GM18868 (cell line): ENCODE results near the gene TUBB3.
"Not testable (repeated sequence)": the region's sequence is repeated elsewhere in the genome, so short reads cannot be mapped to it uniquely, and the experiment has no call there.

Source experiments
- ATAC-seq: cut with Tn5 transposase; IDR thresholded peaks from one replicate; pipeline ENCODE4 v1.9.1; 2021; ENCODE audit warnings: mild to moderate bottlenecking, moderate library complexity; ENCODE audit not compliant: unreplicated experiment

TUBB3 gene

DNA sequence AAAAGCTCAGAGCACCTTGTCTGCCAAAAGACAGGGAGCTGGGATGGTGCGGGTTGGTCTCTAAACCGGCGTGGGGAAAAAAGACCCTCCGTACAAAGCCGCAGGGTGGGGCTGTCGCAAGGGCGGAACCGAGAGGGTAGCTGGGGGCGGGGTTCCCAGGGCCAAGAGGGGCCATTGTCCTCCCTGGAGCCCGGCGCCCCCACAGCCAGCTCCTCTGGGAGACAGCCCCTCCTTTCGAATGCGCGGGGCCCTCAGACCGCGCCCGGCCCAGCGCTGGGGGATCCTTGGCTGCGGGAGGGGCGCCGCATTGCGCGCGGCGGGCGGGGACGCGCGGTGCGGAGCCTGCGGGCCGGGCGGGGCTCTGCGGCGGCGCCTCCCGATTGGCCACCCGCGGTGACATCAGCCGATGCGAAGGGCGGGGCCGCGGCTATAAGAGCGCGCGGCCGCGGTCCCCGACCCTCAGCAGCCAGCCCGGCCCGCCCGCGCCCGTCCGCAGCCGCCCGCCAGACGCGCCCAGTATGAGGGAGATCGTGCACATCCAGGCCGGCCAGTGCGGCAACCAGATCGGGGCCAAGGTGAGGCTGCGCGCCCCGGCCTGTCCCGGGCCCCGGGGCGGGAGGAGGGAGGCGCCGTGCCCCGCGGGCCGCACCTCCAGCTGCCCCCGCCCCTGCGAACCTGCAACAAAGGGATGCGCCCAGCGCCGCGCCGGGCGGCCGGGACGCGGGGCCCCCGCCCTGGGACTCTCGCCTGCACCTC, at the start of gene TUBB3:
Gene TUBB3, plus strand, starts transcription at position 459 of the 756 bp plus-strand sequence. Its CDS starts 60 bp downstream, at position 519.
- no peak for ATAC-seq

DNA sequence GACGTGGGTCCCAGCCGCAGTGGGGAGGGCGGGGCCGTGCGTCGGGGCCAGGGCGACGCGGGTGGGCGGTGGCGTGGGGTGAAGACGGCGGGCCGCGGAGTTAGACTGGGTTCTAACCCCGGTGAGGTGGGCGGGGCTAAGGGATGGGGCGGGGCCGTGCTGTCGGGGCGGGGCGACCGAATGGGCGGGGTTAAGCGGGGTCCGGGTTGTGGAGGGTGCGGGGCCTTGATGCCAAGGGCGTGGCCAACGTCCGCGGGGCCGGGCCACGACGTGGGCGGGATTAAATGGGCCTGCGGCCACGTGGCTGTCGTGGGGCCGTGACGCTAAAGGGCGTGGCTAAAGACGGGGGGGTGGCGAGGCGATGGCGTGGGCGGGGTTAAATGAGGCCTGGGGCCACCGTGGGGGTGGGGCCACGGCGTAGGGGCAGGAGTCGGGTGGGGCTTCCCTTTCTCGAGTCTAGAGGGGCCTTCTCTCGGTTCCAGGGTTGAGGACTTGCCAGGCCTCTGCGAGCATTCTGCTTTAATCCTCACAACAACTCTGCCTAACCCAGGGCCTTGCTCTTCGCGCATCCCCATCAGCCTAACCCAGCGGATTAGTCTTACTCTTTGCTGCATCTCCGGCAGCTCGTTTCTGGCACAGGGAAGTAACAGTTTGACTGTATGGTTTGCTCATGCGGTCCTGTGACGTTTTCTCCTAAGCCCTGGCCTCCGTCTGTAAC, 49.0 kb upstream of the TUBB3 start:
- peak; percentile 66 for ATAC-seq

DNA sequence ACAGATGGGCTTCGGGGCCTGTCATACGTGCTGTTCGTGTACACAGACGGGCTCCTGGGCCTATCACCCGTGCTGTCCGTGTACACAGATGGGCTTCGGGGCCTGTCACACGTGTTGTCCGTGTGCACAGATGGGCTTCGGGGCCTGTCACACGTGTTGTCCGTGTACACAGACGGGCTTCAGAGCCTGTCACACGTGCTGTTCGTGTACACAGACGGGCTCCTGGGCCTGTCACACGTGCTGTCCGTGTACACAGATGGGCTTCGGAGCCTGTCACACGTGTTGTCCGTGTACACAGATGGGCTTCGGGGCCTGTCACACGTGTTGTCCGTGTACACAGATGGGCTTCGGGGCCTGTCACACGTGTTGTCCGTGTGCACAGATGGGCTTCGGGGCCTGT, 44.0 kb upstream of the TUBB3 start:
- not testable (repeated sequence) for ATAC-seq

DNA sequence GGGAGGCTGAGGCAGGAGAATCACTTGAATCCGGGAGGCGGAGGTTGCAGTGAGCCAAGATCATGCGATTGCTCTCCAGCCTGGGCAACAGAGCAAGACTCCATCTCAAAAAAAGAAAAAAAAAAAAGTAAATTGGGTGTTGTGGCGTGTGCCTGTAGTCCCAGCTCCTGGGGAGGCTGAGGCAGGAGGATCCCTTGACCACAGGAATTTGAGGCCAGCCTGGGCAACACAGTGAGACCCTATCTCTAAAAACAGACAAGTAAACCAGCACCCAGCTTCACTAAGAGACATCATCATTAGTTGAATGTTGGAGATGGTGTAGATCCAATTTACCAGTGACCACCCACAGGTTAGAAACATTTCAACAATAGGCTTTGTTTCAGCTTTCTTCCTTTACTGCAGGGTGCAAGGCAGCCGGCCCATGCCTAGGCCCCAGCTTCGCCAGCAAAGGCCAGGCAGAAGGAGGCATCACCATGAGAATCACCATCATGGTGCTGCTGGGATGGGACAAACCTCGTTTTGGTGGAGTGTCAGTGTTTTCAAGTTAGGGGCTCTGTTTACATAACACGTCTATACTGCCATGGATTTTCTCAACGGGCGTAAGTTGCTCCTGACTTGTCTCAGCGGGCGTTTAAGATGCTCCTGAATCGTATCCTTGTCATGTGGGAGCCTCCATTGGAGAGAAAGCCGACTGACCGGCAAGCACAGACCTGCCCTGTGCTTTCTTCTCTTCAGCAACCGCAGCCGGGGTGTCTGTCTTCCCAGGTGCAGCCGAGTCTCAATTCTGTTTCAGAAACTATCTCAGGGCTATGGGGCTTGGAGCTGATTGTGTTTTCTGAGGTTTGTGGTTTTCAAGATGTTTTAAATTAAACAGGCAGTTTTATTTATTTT, 42.4 kb upstream of the TUBB3 start:
- ATAC-seq: no peak

DNA sequence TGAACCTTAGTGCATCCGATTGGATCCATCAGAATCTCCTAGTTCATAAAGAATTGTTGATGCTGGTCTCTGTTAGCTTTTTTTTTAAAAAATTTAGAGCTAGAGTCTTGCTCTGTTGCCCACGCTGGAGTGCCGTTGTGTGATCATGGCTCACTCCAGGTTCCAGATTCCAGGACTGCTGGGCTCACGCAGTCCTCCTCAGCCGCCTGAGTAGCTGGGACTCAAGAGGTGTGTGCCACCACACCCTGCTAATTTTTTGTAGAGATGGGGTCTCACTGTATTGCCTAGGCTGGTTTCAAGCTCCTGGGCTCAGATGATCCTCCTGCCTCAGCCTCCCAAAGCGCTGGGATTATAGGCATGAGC, 41.8 kb upstream of the TUBB3 start:
- ATAC-seq: no peak

DNA sequence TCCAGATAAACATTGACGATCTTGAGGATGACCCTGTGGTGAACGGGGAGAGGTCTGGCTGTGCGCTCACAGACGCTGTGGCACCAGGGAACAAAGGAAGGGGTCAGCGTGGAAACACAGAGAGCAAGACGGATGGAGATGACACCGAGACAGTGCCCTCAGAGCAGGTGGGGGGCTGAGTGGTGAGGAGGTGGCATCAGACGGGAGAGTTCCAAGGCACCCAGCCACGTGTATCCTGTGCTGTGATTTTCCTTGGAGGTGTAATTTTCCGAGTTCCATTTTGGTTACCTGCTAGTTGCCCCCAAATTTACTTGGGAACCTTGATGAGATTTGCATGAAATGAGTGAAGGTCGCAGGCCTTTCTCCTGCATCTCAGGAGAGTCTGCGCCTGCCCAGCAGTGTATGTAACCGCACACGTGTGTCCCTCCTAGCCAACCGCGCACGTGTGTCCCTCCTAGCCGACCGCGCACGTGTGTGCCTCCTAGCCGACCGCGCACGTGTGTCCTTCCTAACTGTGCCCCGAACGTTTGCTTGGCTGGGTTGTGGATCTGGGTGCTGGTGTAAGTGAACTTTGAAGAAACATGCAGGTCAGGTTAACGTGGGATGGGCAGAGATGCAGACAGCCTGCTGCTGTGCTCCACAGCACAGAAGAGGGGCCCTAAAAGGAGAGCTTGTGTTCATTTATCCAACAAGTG, 39.6 kb upstream of the TUBB3 start:
- ATAC-seq: no peak

DNA sequence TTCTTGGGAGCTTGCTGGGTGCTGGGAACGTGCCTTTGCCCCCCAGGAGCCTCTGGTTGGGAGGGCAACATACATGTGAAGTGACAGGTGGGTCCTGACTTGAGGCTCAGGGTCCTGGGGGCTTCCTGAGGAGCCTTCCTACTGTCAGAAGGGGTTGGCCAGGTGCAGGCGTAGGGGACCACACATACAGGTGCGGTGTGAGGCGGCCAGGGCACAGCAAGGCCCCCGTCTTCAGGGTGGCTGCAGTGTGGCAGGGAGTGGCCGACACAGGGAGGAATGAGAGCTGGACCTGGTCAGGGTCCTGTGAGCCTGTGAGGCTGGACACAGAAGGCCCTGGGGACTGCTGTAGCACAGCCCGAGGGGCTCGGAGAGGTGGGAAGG, 39.1 kb upstream of the TUBB3 start:
- ATAC-seq: no peak

DNA sequence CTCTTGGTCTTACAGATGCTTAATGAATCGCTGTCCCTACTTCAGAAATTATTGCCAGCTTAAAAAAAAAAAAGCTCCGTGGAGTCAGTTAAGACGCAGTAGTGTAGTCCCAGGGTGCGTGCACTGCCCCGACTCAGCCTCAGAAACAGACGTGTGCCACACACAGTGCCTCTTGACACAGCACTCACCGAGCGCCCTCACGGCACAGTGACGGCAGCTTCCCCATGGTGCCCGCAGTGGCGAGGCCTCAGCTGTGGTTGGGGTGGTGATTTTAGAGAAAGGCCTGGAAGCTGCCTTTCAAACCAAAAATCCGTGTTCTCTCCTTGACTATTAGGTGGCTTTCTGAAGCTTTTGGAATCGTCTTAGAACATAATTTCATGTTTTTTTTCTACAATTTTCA, 35.9 kb upstream of the TUBB3 start:
- ATAC-seq: no peak

DNA sequence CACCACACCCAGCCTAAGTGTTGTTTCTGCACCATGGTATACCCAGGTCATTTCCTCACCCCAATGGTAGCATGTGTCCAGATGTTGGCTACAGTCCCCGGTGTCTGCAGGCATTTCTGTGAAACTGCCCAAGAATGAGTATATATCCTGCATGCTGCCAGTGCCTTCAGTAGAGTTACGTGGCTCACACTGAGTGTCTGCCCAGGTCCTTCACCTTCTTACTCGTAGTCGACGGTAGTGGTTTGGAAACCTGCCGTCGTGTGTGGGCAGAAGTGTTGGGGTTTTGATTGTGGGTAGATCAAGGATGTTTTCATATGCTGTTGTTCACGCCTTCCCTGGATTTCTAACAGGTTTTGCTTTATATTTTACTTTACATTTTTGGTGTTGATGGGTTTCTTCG, 32.9 kb upstream of the TUBB3 start:
- no peak for ATAC-seq

DNA sequence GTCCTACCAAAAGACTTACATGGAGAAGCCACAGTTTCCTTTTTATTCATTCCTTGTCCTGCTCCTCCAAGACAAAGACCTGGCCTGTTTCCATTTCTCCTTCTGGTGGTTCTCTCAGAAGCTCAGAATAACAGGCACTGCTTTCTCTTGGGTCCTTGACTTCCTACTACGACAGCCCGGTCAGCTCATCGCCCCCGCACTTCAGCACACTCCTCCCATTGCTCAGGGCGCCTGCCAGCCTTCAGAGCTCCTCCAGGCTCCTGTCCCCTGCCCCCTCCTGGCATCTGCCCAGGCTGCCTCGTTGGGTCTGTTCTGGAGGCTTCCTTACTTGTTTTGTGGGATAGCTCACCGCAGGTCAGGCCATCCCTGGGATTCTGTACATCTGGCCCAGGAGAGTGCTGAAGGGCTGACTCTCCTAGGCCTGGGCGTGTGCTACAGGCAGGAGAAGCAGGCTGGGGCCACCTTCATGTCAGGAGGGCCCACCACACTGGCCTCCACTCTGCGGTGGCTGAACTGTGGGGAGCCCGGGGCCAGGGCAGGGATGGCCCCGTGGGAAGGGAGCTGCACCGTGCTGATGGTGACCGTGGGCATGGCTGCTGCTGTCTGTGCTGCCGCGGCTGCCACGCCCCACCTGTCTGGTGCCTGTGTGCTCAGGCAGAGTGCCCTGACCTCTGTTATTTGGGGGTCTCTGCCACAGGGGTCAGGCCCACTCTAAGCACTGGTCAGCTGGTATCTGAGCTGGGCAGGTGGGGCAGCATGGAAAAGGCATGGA, 32.1 kb upstream of the TUBB3 start:
- no peak for ATAC-seq

DNA sequence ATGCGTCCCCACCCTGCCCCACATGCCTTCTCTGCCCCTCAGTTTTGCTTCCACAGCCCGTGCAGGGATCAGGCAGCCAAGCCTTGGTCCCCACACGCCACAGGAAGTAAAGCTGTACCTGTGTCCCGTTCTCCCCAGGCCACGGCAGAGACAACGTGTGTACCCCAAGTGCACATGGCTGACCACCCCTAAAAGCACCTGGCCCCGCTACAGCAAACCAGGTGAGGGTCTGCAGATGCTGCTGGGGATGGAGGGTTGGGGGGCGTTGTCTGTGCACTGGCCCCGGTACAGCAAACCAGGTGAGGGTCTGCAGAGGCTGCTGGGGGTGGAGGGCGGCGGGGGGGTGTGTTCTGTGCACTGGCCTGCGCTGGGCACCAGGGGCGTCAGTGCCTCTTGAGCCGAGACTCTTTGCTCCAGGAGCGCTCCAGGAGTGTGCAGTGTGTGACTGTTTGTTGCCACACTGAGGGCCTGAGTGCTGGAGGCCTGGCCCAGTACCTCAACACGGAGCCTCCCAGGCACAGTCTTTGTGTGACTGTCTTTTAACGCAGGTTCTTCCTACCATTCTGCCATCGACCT, 31.0 kb upstream of the TUBB3 start:
- no peak for ATAC-seq

DNA sequence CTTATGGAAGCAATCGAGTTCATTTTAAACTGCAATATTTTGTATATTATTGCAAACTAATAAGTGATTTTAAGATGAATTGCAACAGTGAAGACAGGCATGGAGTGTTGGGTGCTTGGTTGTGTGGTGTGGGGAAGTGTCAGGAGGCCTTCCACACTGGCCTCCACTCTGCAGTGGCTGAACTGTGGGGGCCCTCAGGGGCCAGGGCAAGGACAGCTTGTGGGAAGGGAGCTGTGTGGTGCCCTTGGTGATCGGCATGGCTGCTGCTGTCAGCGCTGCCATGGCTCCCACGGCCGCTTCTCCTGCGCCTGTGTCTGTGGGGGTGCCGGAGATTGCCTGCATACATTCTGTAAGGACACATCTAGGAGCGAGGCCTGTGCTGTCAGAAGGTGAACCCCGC, 30.5 kb upstream of the TUBB3 start:
- ATAC-seq: no peak

DNA sequence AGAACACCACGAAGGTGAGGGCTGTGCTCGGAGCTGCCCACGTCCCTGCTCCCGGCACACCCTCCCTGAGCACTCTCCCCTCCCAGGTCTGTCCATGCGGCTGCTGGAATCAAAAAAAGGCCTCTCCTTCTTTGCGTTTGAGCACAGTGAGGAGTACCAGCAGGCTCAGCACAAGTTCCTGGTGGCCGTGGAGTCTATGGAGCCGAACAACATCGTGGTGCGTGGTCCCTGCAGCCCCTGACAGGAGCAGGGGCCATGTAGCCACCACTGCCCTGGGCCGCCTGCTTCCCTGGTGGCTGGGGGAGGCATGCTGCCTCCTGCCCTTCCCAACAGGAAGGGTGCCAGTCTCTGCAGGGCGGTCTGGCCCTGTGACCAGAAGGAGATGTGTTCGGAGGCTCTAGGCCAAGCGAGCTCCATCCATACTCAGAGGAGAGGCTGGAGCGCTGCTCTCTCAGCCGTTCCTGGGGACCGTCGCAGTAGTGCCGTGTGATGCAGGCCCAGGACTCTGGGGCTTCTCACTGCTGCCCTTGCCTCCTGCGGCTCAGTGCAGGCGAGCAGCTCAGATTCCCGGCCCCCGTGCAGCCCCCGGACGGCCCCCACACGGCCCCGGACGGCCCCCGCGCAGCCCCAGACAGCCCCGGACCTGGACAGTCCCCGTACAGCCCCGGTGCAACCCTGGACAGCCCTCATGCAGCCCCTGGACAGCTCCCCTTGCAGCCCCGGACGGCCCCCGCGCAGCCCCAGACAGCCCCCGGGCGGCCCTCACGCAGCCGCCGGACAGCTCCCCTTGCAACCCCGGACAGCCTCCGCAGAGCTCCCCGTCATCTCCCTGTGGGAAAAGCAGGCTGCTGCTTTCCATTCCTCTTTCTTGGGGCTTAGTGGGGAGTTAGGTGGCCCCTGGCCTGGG, 29.2 kb upstream of the TUBB3 start:
- no peak for ATAC-seq

DNA sequence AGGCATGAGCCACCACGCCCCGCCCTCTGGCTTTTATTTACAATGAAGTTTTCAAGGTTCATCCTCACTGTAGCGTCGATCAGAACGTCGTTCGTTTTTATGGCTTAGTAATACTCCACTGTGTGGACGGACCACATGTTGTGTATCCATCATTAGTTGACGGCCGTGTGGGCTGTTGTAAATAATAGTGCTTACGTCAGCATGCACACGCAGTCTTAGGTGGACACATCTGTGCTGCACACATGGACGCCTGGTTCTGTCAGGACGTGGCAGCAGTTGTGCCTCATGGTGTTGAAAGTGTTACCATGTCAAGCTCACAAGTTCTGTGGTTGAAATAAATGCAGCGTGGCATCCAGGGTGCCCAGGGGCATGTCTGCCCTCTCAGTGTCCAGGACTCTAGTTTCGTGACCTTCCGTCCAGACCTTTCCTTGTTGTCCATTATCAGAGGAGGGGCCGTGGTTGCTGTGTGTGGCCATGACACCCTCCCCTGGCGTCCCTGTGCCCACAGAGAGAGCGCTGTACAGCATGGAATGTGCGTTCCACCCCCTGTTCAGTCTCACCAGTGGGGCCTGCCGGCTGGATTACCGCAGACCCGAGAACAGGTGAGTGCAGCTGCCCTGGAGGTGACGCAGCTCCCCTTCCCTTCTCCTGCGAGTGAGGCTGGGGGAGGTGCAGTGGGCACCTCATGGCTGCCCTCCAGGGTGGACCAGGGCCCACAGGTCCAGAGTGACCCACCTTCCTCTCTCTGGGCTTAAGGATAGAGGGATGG, 27.5 kb upstream of the TUBB3 start:
- no peak for ATAC-seq

DNA sequence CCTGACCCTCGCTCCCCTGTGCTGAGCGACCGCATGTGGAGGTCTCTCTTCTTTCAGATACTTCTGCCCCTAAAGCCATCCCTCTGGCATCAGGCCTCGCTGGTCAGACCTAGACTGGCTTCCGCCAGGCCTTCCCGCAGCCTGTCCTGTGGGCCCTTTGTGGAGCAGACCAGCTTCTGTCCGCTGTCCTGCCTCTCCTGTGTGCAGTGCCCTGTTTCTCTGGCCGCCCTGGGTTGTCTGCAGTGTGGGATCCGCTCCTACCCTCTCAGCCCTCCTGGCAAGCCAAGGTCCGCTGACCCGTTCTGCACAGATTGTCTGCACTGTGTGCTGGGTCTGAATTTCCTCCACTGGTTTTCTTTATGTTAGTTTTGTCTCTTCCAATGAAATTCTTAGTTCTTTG, 25.9 kb upstream of the TUBB3 start:
- no peak for ATAC-seq

DNA sequence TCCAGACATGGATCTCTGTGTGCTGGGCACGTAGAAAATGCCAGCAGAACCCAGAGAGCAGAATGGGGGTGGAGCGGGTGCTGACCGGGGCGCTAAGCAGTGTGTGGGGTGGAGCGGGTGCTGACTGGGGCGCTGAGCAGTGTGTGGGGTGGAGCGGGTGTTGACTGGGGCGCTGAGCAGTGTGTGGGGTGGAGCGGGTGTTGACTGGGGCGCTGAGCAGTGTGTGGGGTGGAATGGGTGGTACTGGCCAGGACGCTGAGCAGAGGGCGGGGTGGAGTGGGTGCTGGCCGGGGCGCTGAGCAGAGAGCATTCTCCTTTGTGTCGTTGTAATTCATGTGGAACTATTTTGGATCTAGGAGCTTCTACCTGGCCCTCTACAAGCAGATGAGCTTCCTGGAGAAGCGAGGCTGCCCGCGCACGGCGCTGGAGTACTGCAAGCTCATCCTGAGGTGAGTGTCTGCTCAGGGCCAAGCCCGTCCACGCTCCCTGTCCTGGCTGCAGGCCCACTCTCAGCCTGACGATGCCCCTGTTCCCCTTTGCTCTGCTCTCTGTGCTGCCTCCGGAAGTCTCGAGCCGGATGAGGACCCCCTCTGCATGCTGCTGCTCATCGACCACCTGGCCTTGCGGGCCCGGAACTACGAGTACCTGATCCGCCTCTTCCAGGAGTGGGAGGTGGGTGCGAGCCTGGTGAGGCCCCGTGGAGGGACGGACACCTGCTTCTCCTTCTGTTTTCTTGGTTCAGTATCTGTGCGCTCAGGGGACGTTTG, 24.8 kb upstream of the TUBB3 start:
- no peak for ATAC-seq

DNA sequence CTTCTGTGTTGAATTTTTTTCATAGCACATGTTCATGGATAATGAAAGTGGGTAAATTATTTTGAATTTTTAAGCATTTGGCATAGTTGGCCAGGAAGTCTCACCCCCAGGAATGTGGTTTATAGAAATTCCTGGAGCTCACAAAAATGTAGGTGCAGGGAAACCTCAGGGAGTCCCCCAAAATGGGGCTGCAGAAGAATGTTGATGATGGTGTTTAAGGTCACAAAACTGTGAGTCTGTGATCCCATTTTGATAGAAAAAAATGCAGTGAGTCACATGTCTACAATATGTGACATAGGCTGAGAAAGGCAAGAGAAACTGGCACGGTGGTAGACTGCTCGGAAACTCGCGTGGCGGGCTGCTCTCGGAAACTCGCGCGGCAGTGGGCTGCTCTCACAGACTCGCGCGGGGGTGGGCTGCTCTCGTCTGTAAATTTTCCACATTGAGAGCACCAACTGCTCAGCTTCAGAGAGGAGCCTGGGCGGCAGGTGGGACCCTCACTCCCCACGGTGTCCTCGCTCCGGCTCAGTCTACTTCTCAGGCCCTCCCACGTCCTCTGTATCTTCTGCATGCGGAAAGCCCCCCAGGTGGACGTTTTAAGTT, 23.2 kb upstream of the TUBB3 start:
- ATAC-seq: no peak
